Neural cell (in vitro differentiated cells): ENCODE data around the gene ITPR3. TPM values are rescaled to one million over a fixed set of nuclear protein-coding genes. Genes with fewer than 3 reads are reported as not detected.

Source experiments
- H2AFZ ChIP-seq: fragments of 200-600, 300-800 bp; sonication (generic), shearing (Covaris generic); 2 replicates; pipeline ENCODE4 v1.6.0; 2014; ENCODE audit warnings: low read depth, mild to moderate bottlenecking, antibody characterized with exemption, low read length, moderate library complexity
- H3F3A ChIP-seq: fragments of 200-600 bp; shearing (Covaris generic); 2 replicates; pipeline ENCODE4 v1.6.1; 2016; ENCODE audit warnings: mild to moderate bottlenecking, moderate library complexity, mixed read lengths, antibody characterized with exemption, low read length; ENCODE audit not compliant: insufficient read depth, poor library complexity, severe bottlenecking
- H3K27ac ChIP-seq: fragments of 200-600, 300-800 bp; sonication (generic), shearing (Covaris generic); 2 replicates; pipeline ENCODE4 v1.5.1; 2014; ENCODE audit warnings: mild to moderate bottlenecking, low read length, moderate library complexity
- H3K27me3 ChIP-seq: fragments of 300-800, 200-600 bp; sonication (generic), shearing (Covaris generic); 2 replicates; pipeline ENCODE4 v1.6.0; 2014; ENCODE audit warnings: mild to moderate bottlenecking, low read depth, low read length, moderate library complexity; ENCODE audit not compliant: insufficient read depth
- H3K36me3 ChIP-seq: fragments of 300-800, 200-600 bp; sonication (generic), shearing (Covaris generic); 2 replicates; pipeline ENCODE4 v1.5.1; 2014; ENCODE audit warnings: mild to moderate bottlenecking, antibody characterized with exemption, low read length, moderate library complexity; ENCODE audit not compliant: insufficient read depth
- H3K4me2 ChIP-seq: fragments of 300-800, 200-600 bp; sonication (generic), shearing (Covaris generic); 2 replicates; pipeline ENCODE4 v1.6.0; 2014; ENCODE audit warnings: mild to moderate bottlenecking, low read length
- H3K4me3 ChIP-seq: fragments of 300-800, 200-600 bp; sonication (generic), shearing (Covaris generic); 2 replicates; pipeline ENCODE4 v1.5.1; 2014; ENCODE audit warnings: mild to moderate bottlenecking, low read length, moderate library complexity
- H3K79me2 ChIP-seq: fragments of 200-600 bp; shearing (Covaris generic); replicated peaks from 2 replicates; pipeline ENCODE4 v1.6.0; 2014; ENCODE audit warnings: mild to moderate bottlenecking, low read length, moderate library complexity; ENCODE audit not compliant: insufficient read depth
- H3K9ac ChIP-seq: fragments of 300-800, 200-600 bp; sonication (generic), shearing (Covaris generic); 2 replicates; pipeline ENCODE4 v1.6.1; 2016; ENCODE audit warnings: mild to moderate bottlenecking, low read length, mixed read lengths
- H3K9me2 ChIP-seq: fragments of 200-600 bp; shearing (Covaris generic); 2 replicates; pipeline ENCODE4 v1.6.1; 2016; ENCODE audit warnings: mild to moderate bottlenecking, low read length, mixed read lengths; ENCODE audit not compliant: insufficient read depth
- H3K9me3 ChIP-seq: fragments of 200-600, 300-800 bp; sonication (generic), shearing (Covaris generic); 2 replicates; pipeline ENCODE4 v1.6.1; 2016; ENCODE audit warnings: mild to moderate bottlenecking, mixed run types, low read length, moderate library complexity, mixed read lengths
- H4K20me1 ChIP-seq: fragments of 200-600 bp; shearing (Covaris generic); 2 replicates; pipeline ENCODE4 v1.6.1; 2016; ENCODE audit warnings: mild to moderate bottlenecking, mixed run types; ENCODE audit not compliant: insufficient read depth
- EP300 ChIP-seq: fragments of 450-650 bp; conservative IDR thresholded peaks from 2 replicates; pipeline ENCODE4 v1.6.1; 2014; ENCODE audit warnings: antibody characterized with exemption, mild to moderate bottlenecking, moderate library complexity; ENCODE audit not compliant: poor library complexity, severe bottlenecking
- EZH2 ChIP-seq: fragments of 200-600, 300-800 bp; shearing (Covaris generic), sonication (generic); IDR thresholded peaks from 2 replicates; pipeline ENCODE4 v1.6.1; 2014; ENCODE audit warnings: antibody characterized with exemption, low read length, borderline replicate concordance, mild to moderate bottlenecking; ENCODE audit not compliant: insufficient read depth, poor library complexity, severe bottlenecking
- MXI1 ChIP-seq: fragments of 450-650 bp; conservative IDR thresholded peaks from 2 replicates; pipeline ENCODE4 v1.6.1; 2014; ENCODE audit warnings: antibody characterized with exemption, mild to moderate bottlenecking; ENCODE audit not compliant: poor library complexity, severe bottlenecking
- POLR2AphosphoS5 ChIP-seq: IDR thresholded peaks from 2 replicates; pipeline ENCODE4 v1.6.1; 2012
- RAD21 ChIP-seq: fragments of 450-650 bp; conservative IDR thresholded peaks from 2 replicates; pipeline ENCODE4 v1.6.1; 2014; ENCODE audit warnings: antibody characterized with exemption, mild to moderate bottlenecking, moderate library complexity
- SMC3 ChIP-seq: fragments of 450-650 bp; conservative IDR thresholded peaks from 2 replicates; pipeline ENCODE4 v1.6.1; 2014; ENCODE audit warnings: antibody characterized with exemption, mild to moderate bottlenecking, moderate library complexity; ENCODE audit not compliant: poor library complexity
- TAF1 ChIP-seq: IDR thresholded peaks from 2 replicates; pipeline ENCODE4 v1.6.1; 2012; ENCODE audit warnings: low read depth
- polyA plus RNA-seq: library from polyadenylated mRNA; depleted of rRNA; stranded (reverse); fragments of >200 nt; gene quantifications from 2 replicates; pipeline ENCODE4 v1.2.3, GENCODE V29; 2014
- TF ChIP-seq, protein P1 (sequence below): fragments of 450-650 bp; IDR thresholded peaks from 2 replicates; pipeline ENCODE4 v1.5.1; 2014; ENCODE audit warnings: antibody characterized with exemption, mild to moderate bottlenecking, moderate library complexity; ENCODE audit not compliant: poor library complexity, severe bottlenecking
- TF ChIP-seq, protein P2 (sequence below): IDR thresholded peaks from 2 replicates; pipeline ENCODE4 v1.6.1; 2012; ENCODE audit warnings: borderline replicate concordance

Gene ITPR3
- polyA plus RNA-seq, 1 donor from 2014 or later: 0.11 TPM

DNA sequence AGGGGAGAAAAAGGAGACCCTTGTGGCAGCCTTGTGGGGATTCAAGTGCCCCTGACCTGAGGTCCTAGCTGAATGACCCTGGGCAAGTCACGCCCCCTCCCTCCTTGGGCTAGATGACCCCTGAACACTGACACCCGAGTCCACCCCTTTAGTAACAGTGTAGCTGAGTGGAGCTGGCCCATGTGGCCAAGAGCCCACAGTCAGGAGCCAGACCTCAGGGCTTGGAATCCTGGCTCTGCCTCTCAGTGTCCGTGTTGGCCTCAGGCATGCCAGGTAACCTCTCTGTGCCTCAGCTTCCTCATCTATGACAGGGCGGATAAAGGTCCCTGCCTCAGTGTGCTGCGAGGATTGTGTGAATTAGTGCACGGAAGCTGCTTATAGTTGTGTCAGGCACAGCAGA is 111.3 kb downstream of the ITPR3 start:
- no peak overlapping the region for H2AFZ ChIP-seq
- peak overlapping the region; percentile 9 for H3K9ac ChIP-seq
- H3F3A ChIP-seq: no peaks in the 10 kb centered on the region
- no peaks in the 10 kb centered on the region for H4K20me1 ChIP-seq
- H3K27me3 ChIP-seq: no peaks in the 10 kb centered on the region
- no peaks in the 10 kb centered on the region for H3K79me2 ChIP-seq
- no peak overlapping the region for H3K4me2 ChIP-seq
- H3K36me3 ChIP-seq: no peaks in the 10 kb centered on the region
- no peak for TF ChIP-seq EZH2
- no peak overlapping the region for H3K4me3 ChIP-seq
- no peak overlapping the region for H3K27ac ChIP-seq
- H3K9me3 ChIP-seq: no peaks in the 10 kb centered on the region
- H3K9me2 ChIP-seq: no peaks in the 10 kb centered on the region

DNA sequence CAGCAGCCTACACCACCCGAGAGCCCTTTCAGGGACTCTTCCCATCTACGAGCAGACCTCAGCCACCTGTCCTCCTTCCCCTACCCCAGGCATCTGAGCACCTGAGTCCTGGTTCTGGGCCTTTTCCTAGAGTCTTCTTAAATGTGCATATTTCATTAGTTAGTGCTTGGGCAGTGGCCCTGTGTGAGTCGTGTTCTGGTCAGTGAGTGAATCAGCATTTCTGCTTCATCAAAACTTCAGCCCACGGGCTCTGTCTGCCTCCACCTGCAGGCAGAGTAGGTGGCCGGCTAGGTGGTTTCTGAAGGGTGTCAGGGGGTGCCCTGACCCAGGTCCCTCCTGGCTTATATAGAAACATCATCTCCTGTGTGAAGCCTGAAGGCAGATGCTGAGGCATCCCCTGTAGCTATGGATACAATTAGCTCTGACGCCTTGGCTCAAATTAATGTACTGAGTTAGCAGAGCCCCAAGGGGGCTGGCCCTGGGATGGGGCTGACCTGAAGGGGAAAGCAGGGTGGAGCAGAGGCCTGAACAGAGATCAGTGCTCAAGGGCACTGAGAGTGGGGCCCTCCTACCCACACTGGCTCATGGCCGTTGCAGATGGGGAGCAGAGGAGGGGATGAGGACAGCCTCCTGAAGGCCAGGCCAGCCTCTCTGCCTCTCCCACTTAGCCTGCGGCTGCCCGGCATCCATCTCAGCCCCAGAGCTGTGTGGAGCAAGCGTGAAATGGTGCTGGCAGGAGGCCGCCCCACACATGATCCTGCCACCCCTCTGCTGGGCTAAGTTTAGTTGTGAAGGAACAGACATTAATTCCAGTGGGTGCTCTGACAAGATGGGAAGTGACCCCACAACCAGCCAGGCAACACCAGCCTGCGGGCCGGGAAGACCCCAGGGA is 111.9 kb downstream of the ITPR3 start:
- Histone ChIP-seq H3K27me3 (no peaks in the 10 kb centered on the region), H4K20me1 (no peaks in the 10 kb centered on the region), H3F3A (no peaks in the 10 kb centered on the region), H3K27ac (no peak overlapping the region), H3K9me3 (no peaks in the 10 kb centered on the region), H3K9me2 (no peaks in the 10 kb centered on the region), H3K4me2 (no peak overlapping the region), H2AFZ (no peak overlapping the region), H3K79me2 (no peaks in the 10 kb centered on the region), H3K36me3 (no peaks in the 10 kb centered on the region), H3K9ac (peak overlapping the region; percentile 9), H3K4me3 (no peak overlapping the region)
- TF ChIP-seq POLR2AphosphoS5: no peak
- no peak for TF ChIP-seq SMC3
- no peak for TF ChIP-seq TAF1
- TF ChIP-seq, protein P1, sequence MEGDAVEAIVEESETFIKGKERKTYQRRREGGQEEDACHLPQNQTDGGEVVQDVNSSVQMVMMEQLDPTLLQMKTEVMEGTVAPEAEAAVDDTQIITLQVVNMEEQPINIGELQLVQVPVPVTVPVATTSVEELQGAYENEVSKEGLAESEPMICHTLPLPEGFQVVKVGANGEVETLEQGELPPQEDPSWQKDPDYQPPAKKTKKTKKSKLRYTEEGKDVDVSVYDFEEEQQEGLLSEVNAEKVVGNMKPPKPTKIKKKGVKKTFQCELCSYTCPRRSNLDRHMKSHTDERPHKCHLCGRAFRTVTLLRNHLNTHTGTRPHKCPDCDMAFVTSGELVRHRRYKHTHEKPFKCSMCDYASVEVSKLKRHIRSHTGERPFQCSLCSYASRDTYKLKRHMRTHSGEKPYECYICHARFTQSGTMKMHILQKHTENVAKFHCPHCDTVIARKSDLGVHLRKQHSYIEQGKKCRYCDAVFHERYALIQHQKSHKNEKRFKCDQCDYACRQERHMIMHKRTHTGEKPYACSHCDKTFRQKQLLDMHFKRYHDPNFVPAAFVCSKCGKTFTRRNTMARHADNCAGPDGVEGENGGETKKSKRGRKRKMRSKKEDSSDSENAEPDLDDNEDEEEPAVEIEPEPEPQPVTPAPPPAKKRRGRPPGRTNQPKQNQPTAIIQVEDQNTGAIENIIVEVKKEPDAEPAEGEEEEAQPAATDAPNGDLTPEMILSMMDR: no peak
- TF ChIP-seq, protein P2, sequence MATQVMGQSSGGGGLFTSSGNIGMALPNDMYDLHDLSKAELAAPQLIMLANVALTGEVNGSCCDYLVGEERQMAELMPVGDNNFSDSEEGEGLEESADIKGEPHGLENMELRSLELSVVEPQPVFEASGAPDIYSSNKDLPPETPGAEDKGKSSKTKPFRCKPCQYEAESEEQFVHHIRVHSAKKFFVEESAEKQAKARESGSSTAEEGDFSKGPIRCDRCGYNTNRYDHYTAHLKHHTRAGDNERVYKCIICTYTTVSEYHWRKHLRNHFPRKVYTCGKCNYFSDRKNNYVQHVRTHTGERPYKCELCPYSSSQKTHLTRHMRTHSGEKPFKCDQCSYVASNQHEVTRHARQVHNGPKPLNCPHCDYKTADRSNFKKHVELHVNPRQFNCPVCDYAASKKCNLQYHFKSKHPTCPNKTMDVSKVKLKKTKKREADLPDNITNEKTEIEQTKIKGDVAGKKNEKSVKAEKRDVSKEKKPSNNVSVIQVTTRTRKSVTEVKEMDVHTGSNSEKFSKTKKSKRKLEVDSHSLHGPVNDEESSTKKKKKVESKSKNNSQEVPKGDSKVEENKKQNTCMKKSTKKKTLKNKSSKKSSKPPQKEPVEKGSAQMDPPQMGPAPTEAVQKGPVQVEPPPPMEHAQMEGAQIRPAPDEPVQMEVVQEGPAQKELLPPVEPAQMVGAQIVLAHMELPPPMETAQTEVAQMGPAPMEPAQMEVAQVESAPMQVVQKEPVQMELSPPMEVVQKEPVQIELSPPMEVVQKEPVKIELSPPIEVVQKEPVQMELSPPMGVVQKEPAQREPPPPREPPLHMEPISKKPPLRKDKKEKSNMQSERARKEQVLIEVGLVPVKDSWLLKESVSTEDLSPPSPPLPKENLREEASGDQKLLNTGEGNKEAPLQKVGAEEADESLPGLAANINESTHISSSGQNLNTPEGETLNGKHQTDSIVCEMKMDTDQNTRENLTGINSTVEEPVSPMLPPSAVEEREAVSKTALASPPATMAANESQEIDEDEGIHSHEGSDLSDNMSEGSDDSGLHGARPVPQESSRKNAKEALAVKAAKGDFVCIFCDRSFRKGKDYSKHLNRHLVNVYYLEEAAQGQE: no peak
- no peak for TF ChIP-seq EP300
- TF ChIP-seq EZH2: no peak
- no peak for TF ChIP-seq MXI1
- no peak for TF ChIP-seq RAD21
